Kidney tubule cell (primary cell): ENCODE results near the gene C10orf71.

Experiments used
- DNase-seq: peaks from one replicate; pipeline ENCODE4 v3.0.0-alpha.2; 2018; ENCODE audit warnings: low spot score

C10orf71 gene

GRCh38 chr10:49293208-49293603 lies 5.8 kb upstream of the C10orf71 start:
- no peak for DNase-seq

GRCh38 chr10:49294731-49295130 lies 4.2 kb upstream of the C10orf71 start:
- DNase-seq, result no peak

GRCh38 chr10:49295297-49295696 lies 3.7 kb upstream of the C10orf71 start:
- DNase-seq, result no peak

- no peak for DNase-seq
Observed at GRCh38 chr10:49296382-49296781, 2.6 kb upstream of the C10orf71 start.

- DNase-seq, result no peak
Observed at GRCh38 chr10:49296836-49297235, 2.1 kb upstream of the C10orf71 start.

- DNase-seq, result no peak
Observed at GRCh38 chr10:49297818-49298670, 926 bp upstream of the C10orf71 start.

GRCh38 chr10:49298671-49298982 lies 343 bp upstream of the C10orf71 start:
- DNase-seq, result no peak

GRCh38 chr10:49299816-49300139 lies 808 bp downstream of the C10orf71 start:
- no peak for DNase-seq

- DNase-seq, result no peak
Observed at GRCh38 chr10:49300140-49300974, 1.4 kb downstream of the C10orf71 start.

GRCh38 chr10:49301302-49301701 lies 2.3 kb downstream of the C10orf71 start:
- DNase-seq, result no peak

- DNase-seq, result no peak
Observed at GRCh38 chr10:49302088-49302487, 3.1 kb downstream of the C10orf71 start.

- DNase-seq, result no peak
Observed at GRCh38 chr10:49303711-49304110, 4.7 kb downstream of the C10orf71 start.

- DNase-seq, result no peak
Observed at GRCh38 chr10:49304137-49304536, 5.2 kb downstream of the C10orf71 start.

- no peak for DNase-seq
Observed at GRCh38 chr10:49307921-49308320, 9.0 kb downstream of the C10orf71 start.

GRCh38 chr10:49308881-49309280 lies 9.9 kb downstream of the C10orf71 start:
- no peak for DNase-seq

GRCh38 chr10:49309691-49310411 lies 10.9 kb downstream of the C10orf71 start:
- DNase-seq, result peak; percentile 13

- DNase-seq, result peak; percentile 15
Observed at GRCh38 chr10:49310460-49310859, 11.5 kb downstream of the C10orf71 start.

GRCh38 chr10:49310901-49311554 lies 12.1 kb downstream of the C10orf71 start:
- no peak for DNase-seq

- no peak for DNase-seq
Observed at GRCh38 chr10:49311555-49312236, 12.7 kb downstream of the C10orf71 start.

- no peak for DNase-seq
Observed at GRCh38 chr10:49312246-49312869, 13.4 kb downstream of the C10orf71 start.

GRCh38 chr10:49313501-49314070 lies 14.6 kb downstream of the C10orf71 start:
- DNase-seq, result no peak
